Loucy (cell line): Measurements from ENCODE around the gene ASXL1.

Experiments
- EZH2phosphoT487 ChIP-seq: fragments of 200-600 bp; IDR thresholded peaks from 2 replicates; pipeline ENCODE4 v1.6.1; 2018; ENCODE audit warnings: antibody characterized with exemption, mild to moderate bottlenecking, moderate library complexity, borderline replicate concordance
- TF ChIP-seq, protein P1 (sequence below): fragments of 200-600 bp; sonication (generic); conservative IDR thresholded peaks from 2 replicates; pipeline ENCODE4 v1.5.1; 2014; ENCODE audit warnings: mild to moderate bottlenecking, antibody characterized with exemption, low read length

DNA sequence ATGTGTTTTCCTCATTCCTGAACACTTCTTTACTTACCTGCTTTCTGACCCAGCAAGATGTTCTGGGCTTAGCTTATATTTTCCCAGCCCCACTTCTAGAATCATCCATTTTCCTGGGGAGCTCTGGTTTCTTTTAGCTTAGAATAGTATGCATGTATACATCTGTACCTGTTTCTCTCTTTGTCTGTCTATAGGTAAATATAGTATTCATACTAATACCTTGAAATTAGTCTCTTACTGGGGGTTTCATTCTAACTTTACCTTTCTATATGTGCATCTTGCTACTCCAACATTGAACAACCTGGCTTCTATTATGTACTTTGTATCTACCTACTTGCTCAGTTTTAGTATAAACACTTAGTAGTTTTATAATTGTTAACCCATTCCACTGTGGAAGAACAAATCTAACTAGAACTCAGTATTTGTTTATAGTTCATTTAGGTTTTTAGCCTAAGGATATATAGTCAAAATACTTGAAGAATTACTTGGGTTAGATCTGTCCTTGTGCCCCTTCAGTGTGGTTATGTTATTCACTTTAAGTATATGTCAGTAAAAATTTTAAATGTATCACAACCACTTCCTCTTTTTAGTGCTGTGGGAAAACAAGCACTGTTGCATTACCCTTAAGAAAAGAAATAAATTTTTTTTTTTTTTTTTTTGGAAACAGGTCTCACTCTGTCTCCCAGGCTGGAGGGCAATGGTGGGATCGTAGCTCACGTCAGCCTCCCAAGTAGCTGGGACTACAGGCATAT is 54.0 kb downstream of the ASXL1 start:
- TF ChIP-seq, protein P1, sequence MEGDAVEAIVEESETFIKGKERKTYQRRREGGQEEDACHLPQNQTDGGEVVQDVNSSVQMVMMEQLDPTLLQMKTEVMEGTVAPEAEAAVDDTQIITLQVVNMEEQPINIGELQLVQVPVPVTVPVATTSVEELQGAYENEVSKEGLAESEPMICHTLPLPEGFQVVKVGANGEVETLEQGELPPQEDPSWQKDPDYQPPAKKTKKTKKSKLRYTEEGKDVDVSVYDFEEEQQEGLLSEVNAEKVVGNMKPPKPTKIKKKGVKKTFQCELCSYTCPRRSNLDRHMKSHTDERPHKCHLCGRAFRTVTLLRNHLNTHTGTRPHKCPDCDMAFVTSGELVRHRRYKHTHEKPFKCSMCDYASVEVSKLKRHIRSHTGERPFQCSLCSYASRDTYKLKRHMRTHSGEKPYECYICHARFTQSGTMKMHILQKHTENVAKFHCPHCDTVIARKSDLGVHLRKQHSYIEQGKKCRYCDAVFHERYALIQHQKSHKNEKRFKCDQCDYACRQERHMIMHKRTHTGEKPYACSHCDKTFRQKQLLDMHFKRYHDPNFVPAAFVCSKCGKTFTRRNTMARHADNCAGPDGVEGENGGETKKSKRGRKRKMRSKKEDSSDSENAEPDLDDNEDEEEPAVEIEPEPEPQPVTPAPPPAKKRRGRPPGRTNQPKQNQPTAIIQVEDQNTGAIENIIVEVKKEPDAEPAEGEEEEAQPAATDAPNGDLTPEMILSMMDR = no peak
- no peak for TF ChIP-seq EZH2phosphoT487
